GM21825 (cell line): ENCODE data around the gene REX1BD.
"Not testable (repeated sequence)": the region's sequence is repeated elsewhere in the genome, so short reads cannot be mapped to it uniquely, and the experiment has no call there.

Experiments used
- ATAC-seq: cut with Tn5 transposase; IDR thresholded peaks from one replicate; pipeline ENCODE4 v1.9.1; 2021; ENCODE audit warnings: mild to moderate bottlenecking, moderate library complexity; ENCODE audit not compliant: unreplicated experiment

REX1BD gene

GRCh38 chr19:18600692-18601397 lies 12.2 kb downstream of the REX1BD start:
- ATAC-seq: not testable (repeated sequence)

GRCh38 chr19:18601875-18602274 lies 13.3 kb downstream of the REX1BD start:
- no peak for ATAC-seq

- no peak for ATAC-seq
These were observed 14.8 kb downstream of the REX1BD start for GRCh38 chr19:18603255-18603957.

- no peak for ATAC-seq
These were observed 15.6 kb downstream of the REX1BD start for GRCh38 chr19:18603958-18604819.

- no peak for ATAC-seq
These were observed 16.2 kb downstream of the REX1BD start for GRCh38 chr19:18604820-18605159.

GRCh38 chr19:18605196-18605545 lies 16.6 kb downstream of the REX1BD start:
- ATAC-seq: no peak

GRCh38 chr19:18605546-18606280 lies 17.1 kb downstream of the REX1BD start:
- ATAC-seq: no peak

GRCh38 chr19:18606281-18607225 lies 18.0 kb downstream of the REX1BD start, which contains the start of gene CRLF1:
Gene CRLF1, minus strand, starts transcription at chr19:18606799. Its CDS starts 143 bp downstream, at chr19:18606656.
- ATAC-seq: no peak

- no peak for ATAC-seq
These were observed 18.9 kb downstream of the REX1BD start for GRCh38 chr19:18607226-18608101.

- no peak for ATAC-seq
These were observed 19.7 kb downstream of the REX1BD start for GRCh38 chr19:18608102-18608804.

GRCh38 chr19:18608805-18609716 lies 20.5 kb downstream of the REX1BD start:
- ATAC-seq: no peak

GRCh38 chr19:18609717-18610051 lies 21.1 kb downstream of the REX1BD start:
- ATAC-seq: no peak

- no peak for ATAC-seq
These were observed 21.6 kb downstream of the REX1BD start for GRCh38 chr19:18610245-18610555.

GRCh38 chr19:18610556-18611326 lies 22.1 kb downstream of the REX1BD start:
- no peak for ATAC-seq

GRCh38 chr19:18611327-18612050 lies 22.9 kb downstream of the REX1BD start:
- no peak for ATAC-seq
